Neural cell (in vitro differentiated cells): ENCODE data around the gene VWF. TPM values are rescaled to one million over a fixed set of nuclear protein-coding genes. Genes with fewer than 3 reads are reported as not detected.
"Not testable (repeated sequence)": the region's sequence is repeated elsewhere in the genome, so short reads cannot be mapped to it uniquely, and the experiment has no call there.

Experiments used
- H2AFZ ChIP-seq: fragments of 200-600, 300-800 bp; sonication (generic), shearing (Covaris generic); 2 replicates; pipeline ENCODE4 v1.6.0; 2014; ENCODE audit warnings: low read depth, mild to moderate bottlenecking, antibody characterized with exemption, low read length, moderate library complexity
- H3F3A ChIP-seq: fragments of 200-600 bp; shearing (Covaris generic); 2 replicates; pipeline ENCODE4 v1.6.1; 2016; ENCODE audit warnings: mild to moderate bottlenecking, moderate library complexity, mixed read lengths, antibody characterized with exemption, low read length; ENCODE audit not compliant: insufficient read depth, poor library complexity, severe bottlenecking
- H3K27ac ChIP-seq: fragments of 200-600, 300-800 bp; sonication (generic), shearing (Covaris generic); 2 replicates; pipeline ENCODE4 v1.5.1; 2014; ENCODE audit warnings: mild to moderate bottlenecking, low read length, moderate library complexity
- H3K27me3 ChIP-seq: fragments of 300-800, 200-600 bp; sonication (generic), shearing (Covaris generic); 2 replicates; pipeline ENCODE4 v1.6.0; 2014; ENCODE audit warnings: mild to moderate bottlenecking, low read depth, low read length, moderate library complexity; ENCODE audit not compliant: insufficient read depth
- H3K36me3 ChIP-seq: fragments of 300-800, 200-600 bp; sonication (generic), shearing (Covaris generic); 2 replicates; pipeline ENCODE4 v1.5.1; 2014; ENCODE audit warnings: mild to moderate bottlenecking, antibody characterized with exemption, low read length, moderate library complexity; ENCODE audit not compliant: insufficient read depth
- H3K4me2 ChIP-seq: fragments of 300-800, 200-600 bp; sonication (generic), shearing (Covaris generic); 2 replicates; pipeline ENCODE4 v1.6.0; 2014; ENCODE audit warnings: mild to moderate bottlenecking, low read length
- H3K4me3 ChIP-seq: fragments of 300-800, 200-600 bp; sonication (generic), shearing (Covaris generic); 2 replicates; pipeline ENCODE4 v1.5.1; 2014; ENCODE audit warnings: mild to moderate bottlenecking, low read length, moderate library complexity
- H3K79me2 ChIP-seq: fragments of 200-600 bp; shearing (Covaris generic); replicated peaks from 2 replicates; pipeline ENCODE4 v1.6.0; 2014; ENCODE audit warnings: mild to moderate bottlenecking, low read length, moderate library complexity; ENCODE audit not compliant: insufficient read depth
- H3K9ac ChIP-seq: fragments of 300-800, 200-600 bp; sonication (generic), shearing (Covaris generic); 2 replicates; pipeline ENCODE4 v1.6.1; 2016; ENCODE audit warnings: mild to moderate bottlenecking, low read length, mixed read lengths
- H3K9me2 ChIP-seq: fragments of 200-600 bp; shearing (Covaris generic); 2 replicates; pipeline ENCODE4 v1.6.1; 2016; ENCODE audit warnings: mild to moderate bottlenecking, low read length, mixed read lengths; ENCODE audit not compliant: insufficient read depth
- H3K9me3 ChIP-seq: fragments of 200-600, 300-800 bp; sonication (generic), shearing (Covaris generic); 2 replicates; pipeline ENCODE4 v1.6.1; 2016; ENCODE audit warnings: mild to moderate bottlenecking, mixed run types, low read length, moderate library complexity, mixed read lengths
- H4K20me1 ChIP-seq: fragments of 200-600 bp; shearing (Covaris generic); 2 replicates; pipeline ENCODE4 v1.6.1; 2016; ENCODE audit warnings: mild to moderate bottlenecking, mixed run types; ENCODE audit not compliant: insufficient read depth
- EZH2 ChIP-seq: fragments of 200-600, 300-800 bp; shearing (Covaris generic), sonication (generic); IDR thresholded peaks from 2 replicates; pipeline ENCODE4 v1.6.1; 2014; ENCODE audit warnings: antibody characterized with exemption, low read length, borderline replicate concordance, mild to moderate bottlenecking; ENCODE audit not compliant: insufficient read depth, poor library complexity, severe bottlenecking
- MXI1 ChIP-seq: fragments of 450-650 bp; conservative IDR thresholded peaks from 2 replicates; pipeline ENCODE4 v1.6.1; 2014; ENCODE audit warnings: antibody characterized with exemption, mild to moderate bottlenecking; ENCODE audit not compliant: poor library complexity, severe bottlenecking
- POLR2AphosphoS5 ChIP-seq: IDR thresholded peaks from 2 replicates; pipeline ENCODE4 v1.6.1; 2012
- RAD21 ChIP-seq: fragments of 450-650 bp; conservative IDR thresholded peaks from 2 replicates; pipeline ENCODE4 v1.6.1; 2014; ENCODE audit warnings: antibody characterized with exemption, mild to moderate bottlenecking, moderate library complexity
- SMC3 ChIP-seq: fragments of 450-650 bp; conservative IDR thresholded peaks from 2 replicates; pipeline ENCODE4 v1.6.1; 2014; ENCODE audit warnings: antibody characterized with exemption, mild to moderate bottlenecking, moderate library complexity; ENCODE audit not compliant: poor library complexity
- TAF1 ChIP-seq: IDR thresholded peaks from 2 replicates; pipeline ENCODE4 v1.6.1; 2012; ENCODE audit warnings: low read depth
- polyA plus RNA-seq: library from polyadenylated mRNA; depleted of rRNA; stranded (reverse); fragments of >200 nt; gene quantifications from 2 replicates; pipeline ENCODE4 v1.2.3, GENCODE V29; 2014
- TF ChIP-seq, protein P1 (sequence below): fragments of 450-650 bp; IDR thresholded peaks from 2 replicates; pipeline ENCODE4 v1.5.1; 2014; ENCODE audit warnings: antibody characterized with exemption, mild to moderate bottlenecking, moderate library complexity; ENCODE audit not compliant: poor library complexity, severe bottlenecking
- TF ChIP-seq, protein P2 (sequence below): IDR thresholded peaks from 2 replicates; pipeline ENCODE4 v1.6.1; 2012; ENCODE audit warnings: borderline replicate concordance

VWF gene
- polyA plus RNA-seq, 1 donor from 2014 or later: not detected

DNA sequence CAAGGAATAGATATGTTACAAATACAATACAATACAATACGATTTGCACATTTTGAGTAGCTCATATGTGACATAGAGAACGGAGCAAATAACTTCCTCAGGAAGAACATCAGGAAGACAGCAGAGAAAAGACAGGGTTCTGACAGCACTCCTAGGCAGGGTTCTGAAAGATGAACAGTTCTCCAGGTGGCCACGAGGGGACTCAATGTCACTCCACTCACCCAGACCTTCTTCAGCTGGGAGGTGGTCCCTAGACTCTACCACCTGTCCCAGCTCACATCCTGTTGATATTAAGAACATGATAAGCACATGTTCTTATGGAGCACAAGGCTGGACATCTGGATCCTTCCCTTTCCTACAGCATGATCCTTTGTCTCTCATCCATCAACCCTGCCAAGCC, 109.2 kb downstream of the VWF start:
- not testable (repeated sequence) for H3K4me2 ChIP-seq, H3K9ac ChIP-seq, H3K9me2 ChIP-seq, H3K27ac ChIP-seq, H4K20me1 ChIP-seq, H3K4me3 ChIP-seq, H3K9me3 ChIP-seq, H3K36me3 ChIP-seq, H3K79me2 ChIP-seq, H2AFZ ChIP-seq, H3F3A ChIP-seq, H3K27me3 ChIP-seq

- not testable (repeated sequence) for H3K9me3 ChIP-seq, H4K20me1 ChIP-seq, H3F3A ChIP-seq, H3K27ac ChIP-seq, H3K9me2 ChIP-seq, H3K79me2 ChIP-seq, H3K4me3 ChIP-seq, H3K36me3 ChIP-seq, H3K4me2 ChIP-seq, H2AFZ ChIP-seq, H3K27me3 ChIP-seq, H3K9ac ChIP-seq
Measured at GRCh38 chr12:6010631-6011350, 113.7 kb downstream of the VWF start.

DNA sequence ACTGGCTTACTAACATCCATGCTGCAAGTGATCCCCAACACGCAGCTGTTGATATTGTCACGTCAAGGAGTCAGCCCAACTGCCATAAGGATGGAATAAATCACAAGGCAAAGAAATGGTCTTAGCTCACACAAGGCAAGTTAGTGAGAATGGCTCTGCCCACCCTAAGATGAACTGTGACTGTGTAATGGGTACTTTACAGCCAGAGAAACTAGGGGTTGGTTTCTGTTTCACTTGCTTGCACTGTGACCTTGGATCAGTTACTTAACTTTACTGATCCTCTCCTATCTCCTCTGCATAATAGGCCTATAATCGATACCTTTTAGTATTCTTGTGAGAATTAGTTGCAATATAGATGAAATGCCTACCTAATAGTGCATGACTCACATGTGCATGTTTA, 127.2 kb downstream of the VWF start:
- no peak overlapping the region for H3K4me3 ChIP-seq
- no peak overlapping the region for H3K27ac ChIP-seq
- H3K79me2 ChIP-seq: no peaks in the 10 kb centered on the region
- H3F3A ChIP-seq: no peaks in the 10 kb centered on the region
- TF ChIP-seq, protein P1, sequence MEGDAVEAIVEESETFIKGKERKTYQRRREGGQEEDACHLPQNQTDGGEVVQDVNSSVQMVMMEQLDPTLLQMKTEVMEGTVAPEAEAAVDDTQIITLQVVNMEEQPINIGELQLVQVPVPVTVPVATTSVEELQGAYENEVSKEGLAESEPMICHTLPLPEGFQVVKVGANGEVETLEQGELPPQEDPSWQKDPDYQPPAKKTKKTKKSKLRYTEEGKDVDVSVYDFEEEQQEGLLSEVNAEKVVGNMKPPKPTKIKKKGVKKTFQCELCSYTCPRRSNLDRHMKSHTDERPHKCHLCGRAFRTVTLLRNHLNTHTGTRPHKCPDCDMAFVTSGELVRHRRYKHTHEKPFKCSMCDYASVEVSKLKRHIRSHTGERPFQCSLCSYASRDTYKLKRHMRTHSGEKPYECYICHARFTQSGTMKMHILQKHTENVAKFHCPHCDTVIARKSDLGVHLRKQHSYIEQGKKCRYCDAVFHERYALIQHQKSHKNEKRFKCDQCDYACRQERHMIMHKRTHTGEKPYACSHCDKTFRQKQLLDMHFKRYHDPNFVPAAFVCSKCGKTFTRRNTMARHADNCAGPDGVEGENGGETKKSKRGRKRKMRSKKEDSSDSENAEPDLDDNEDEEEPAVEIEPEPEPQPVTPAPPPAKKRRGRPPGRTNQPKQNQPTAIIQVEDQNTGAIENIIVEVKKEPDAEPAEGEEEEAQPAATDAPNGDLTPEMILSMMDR: no peak
- TF ChIP-seq RAD21: no peak
- TF ChIP-seq, protein P2, sequence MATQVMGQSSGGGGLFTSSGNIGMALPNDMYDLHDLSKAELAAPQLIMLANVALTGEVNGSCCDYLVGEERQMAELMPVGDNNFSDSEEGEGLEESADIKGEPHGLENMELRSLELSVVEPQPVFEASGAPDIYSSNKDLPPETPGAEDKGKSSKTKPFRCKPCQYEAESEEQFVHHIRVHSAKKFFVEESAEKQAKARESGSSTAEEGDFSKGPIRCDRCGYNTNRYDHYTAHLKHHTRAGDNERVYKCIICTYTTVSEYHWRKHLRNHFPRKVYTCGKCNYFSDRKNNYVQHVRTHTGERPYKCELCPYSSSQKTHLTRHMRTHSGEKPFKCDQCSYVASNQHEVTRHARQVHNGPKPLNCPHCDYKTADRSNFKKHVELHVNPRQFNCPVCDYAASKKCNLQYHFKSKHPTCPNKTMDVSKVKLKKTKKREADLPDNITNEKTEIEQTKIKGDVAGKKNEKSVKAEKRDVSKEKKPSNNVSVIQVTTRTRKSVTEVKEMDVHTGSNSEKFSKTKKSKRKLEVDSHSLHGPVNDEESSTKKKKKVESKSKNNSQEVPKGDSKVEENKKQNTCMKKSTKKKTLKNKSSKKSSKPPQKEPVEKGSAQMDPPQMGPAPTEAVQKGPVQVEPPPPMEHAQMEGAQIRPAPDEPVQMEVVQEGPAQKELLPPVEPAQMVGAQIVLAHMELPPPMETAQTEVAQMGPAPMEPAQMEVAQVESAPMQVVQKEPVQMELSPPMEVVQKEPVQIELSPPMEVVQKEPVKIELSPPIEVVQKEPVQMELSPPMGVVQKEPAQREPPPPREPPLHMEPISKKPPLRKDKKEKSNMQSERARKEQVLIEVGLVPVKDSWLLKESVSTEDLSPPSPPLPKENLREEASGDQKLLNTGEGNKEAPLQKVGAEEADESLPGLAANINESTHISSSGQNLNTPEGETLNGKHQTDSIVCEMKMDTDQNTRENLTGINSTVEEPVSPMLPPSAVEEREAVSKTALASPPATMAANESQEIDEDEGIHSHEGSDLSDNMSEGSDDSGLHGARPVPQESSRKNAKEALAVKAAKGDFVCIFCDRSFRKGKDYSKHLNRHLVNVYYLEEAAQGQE: no peak
- TF ChIP-seq EZH2: no peak
- no peak for TF ChIP-seq POLR2AphosphoS5
- no peak for TF ChIP-seq MXI1
- TF ChIP-seq TAF1: no peak
- no peak for TF ChIP-seq SMC3
- H2AFZ ChIP-seq: no peak overlapping the region
- no peak overlapping the region for H3K9ac ChIP-seq
- H3K27me3 ChIP-seq: no peaks in the 10 kb centered on the region
- H3K9me2 ChIP-seq: no peaks in the 10 kb centered on the region
- H3K9me3 ChIP-seq: no peaks in the 10 kb centered on the region
- H3K36me3 ChIP-seq: no peaks in the 10 kb centered on the region
- H3K4me2 ChIP-seq: no peak overlapping the region
- H4K20me1 ChIP-seq: no peaks in the 10 kb centered on the region
